GM12892 (cell line): ENCODE results near the gene CDK5RAP2.

Source experiments
- POLR2A ChIP-seq: IDR thresholded peaks from 2 replicates; pipeline ENCODE4 v1.6.1; 2011; ENCODE audit warnings: low read depth, low read length, control low read depth
- POLR2AphosphoS5 ChIP-seq: IDR thresholded peaks from 2 replicates; pipeline ENCODE4 v1.6.1; 2011; ENCODE audit warnings: low read depth, low read length, control low read depth

GRCh38 chr9:120392245-120392644, 187.7 kb downstream of the CDK5RAP2 start:
- TF ChIP-seq POLR2AphosphoS5: no peak
- no peak for TF ChIP-seq POLR2A
